ENCODE results near the gene RET.

GRCh38 chr10:43138757-43139241 is 61.9 kb downstream of the RET start:
- no peak for TF ChIP-seq YY1 (IDR thresholded peaks at IDR 0.05; ENCODE audit: insufficient read depth, insufficient read length)
- TF ChIP-seq SUZ12 (IDR thresholded peaks at IDR 0.05; ENCODE audit: extremely low read depth, insufficient read depth, insufficient read length): no peak
- TF ChIP-seq ZNF274 (IDR thresholded peaks at IDR 0.05; ENCODE audit: low read depth, low read length): no peak
